HG03066 (cell line): ENCODE results near the gene DYSF.

ENCODE experiments used
- ATAC-seq: cut with Tn5 transposase; IDR thresholded peaks from one replicate; pipeline ENCODE4 v1.9.1; 2021; ENCODE audit warnings: low read depth; ENCODE audit not compliant: unreplicated experiment

Gene DYSF

DNA sequence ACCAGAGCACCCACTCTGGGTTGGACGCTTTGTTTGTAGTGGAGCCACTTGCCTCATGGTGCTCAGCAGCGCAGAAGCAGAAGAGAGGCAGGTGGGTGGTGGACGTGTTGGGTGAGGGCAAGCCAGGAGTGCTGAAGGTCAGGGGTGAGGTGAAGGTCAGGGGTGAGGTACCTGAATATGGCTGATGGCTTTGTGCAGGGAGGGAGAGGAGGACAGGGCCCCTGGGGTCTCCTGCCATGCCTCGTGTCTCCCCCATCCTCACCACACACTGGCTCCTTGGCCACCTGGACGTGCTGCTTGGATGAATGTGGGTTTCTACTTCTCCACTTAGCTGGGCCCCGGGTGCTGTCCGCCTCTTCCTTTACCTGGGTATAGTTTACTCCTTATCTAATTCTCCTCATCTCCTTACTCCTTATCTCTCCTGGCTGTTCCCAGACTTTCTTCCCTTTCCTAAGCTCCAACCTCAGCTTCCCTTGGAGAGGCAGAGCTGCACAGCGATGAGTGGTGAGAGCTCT is 68.1 kb downstream of the DYSF start:
- no peak for ATAC-seq

DNA sequence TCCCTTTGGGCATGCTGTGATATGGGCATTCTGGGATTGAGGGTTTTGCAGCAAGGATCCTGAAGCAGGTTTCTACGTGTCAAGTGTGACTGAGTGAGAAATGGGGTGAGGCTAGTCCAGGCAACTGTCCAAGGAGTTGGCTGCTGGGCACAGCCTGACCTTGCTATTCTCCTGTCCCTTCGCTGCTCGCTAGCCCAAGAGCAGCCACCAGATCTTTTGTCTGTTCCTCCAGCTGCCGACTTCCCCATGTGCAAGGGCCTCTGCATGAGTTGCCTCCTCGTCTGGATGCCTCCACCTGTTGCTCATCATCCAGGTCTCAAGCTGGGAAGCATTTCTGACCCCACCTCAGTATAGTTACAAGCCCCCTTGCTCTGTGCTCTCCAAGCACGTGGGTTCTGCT is 71.1 kb downstream of the DYSF start:
- ATAC-seq = no peak

DNA sequence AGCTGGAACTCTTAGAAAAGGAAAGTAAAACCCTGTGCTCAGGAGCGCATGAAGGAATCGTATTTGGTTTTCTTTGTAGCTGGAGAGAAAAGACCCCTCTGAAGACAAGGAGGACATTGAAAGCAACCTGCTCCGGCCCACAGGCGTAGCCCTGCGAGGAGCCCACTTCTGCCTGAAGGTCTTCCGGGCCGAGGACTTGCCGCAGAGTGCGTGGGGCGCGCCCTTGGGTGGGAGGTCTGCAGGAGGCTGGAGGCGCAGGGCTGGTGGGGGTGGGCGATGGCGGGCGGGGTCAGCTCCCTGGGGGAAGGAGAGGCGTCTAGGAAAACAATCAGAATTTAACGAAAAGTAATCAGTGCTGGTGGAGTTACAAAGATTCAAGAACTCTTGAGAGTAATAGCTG is 72.8 kb downstream of the DYSF start:
- ATAC-seq = no peak

DNA sequence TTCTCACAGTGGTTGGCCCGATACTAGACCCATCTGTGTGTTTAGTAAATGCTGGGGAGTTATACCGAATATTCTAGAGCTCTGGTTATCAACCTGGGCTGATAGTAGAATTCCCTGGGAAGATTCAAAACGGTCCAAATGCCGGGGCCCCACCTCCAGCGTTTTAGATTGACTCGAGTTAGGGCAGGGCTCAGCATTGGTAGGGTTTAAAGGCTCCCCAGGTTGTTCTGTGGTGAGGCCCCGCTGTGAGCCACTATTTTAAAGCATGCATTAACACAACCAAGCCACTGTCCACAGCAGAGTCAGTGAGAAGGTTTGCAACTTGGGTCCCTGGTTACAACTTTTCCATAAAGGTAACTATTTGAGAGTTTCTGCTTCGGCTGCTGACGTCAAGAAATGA is 73.6 kb downstream of the DYSF start:
- no peak for ATAC-seq

DNA sequence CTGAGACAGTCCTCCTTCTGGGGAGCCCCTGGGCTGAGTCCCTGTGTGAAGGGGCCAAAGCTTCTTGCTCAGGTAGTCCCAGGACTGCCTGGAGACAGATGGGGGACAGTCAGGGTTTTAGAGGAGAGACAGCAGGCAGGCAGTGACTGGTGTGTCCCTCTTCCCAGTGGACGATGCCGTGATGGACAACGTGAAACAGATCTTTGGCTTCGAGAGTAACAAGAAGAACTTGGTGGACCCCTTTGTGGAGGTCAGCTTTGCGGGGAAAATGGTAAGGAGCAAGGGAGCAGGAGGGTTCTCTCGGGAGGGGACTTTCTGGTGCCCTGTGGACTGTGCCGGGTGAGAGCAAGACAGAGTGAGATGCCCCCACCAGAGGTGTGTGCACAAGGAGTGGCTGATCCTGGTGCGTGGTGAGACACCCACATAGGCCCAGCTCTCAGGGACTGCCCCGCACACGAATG is 74.8 kb downstream of the DYSF start:
- ATAC-seq = no peak

GRCh38 chr2:71528749-71529148 is 75.4 kb downstream of the DYSF start:
- ATAC-seq = no peak

DNA sequence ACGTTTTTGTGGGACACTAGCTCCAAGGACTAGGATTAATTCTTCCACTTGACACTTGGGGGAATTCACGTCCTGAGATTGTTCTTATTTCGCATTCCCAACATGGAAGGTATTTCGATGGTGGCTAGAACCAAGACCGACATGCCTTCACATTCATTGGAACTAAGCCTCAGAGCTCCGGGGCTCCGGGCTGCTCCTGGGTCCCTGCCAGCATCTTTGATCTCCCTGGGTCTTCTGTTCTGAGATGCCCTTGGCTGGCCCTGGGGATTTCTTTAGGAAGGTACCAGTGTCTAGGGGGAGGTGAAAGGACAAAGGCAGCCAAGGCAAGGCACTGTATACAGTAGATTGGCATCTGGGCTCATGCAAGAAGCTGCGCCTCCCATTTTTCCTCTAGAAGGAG is 76.8 kb downstream of the DYSF start:
- ATAC-seq = no peak

DNA sequence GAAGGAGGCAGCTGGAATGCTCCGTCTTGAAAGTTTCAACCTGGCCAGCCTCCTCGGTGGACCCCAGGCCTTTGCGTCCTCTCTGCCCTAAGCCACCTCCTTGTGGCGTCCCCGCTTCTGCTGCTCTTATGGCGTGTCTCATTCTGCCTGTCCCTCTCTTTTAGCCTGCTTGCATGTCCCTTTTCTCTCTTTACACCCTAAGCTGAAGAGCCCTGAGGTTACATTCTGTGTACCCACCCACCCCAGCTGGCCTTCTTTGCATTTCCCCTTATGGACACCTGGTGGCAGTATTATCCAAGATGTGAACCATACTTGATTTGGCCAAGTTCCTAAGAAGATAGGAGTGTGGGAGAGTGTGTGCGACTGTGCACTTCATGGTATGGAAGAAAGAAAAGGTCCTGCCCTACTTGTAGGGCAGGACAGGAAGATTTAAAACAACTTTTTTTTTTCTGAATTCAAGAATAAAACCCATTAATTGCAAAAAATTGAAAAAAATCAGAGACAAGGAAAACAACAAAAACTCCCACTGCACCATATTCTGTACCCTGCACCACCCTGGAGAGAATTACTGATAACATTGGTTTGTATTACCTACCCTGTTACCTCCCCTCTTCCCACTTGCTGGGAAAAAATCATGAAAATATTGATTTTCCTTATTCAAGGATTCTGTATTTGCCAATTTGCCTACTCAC is 77.4 kb downstream of the DYSF start:
- no peak for ATAC-seq

DNA sequence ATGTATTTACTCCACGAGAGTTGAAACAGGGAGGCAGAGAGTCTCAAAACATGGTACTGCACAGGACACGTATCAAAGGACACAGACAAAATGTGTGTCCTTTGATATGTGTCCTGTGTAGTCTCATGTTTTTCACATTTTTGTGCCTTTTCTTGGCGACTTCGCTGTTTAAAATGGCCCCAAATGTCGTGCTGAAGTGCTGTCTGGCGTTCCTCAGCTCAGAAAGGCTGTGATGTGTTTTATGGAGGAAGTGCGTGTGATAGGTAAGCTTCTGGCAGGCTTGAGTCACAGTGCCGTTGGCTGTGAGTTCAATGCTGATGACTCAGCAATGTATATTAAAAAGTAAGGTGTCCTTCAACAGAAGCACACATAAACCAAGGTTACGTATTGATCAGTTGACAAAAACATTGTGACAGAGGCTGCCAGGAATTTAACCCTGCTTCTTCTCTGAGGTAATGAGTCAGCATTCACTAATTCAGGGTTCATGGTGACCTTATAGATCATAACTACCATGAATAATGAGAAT is 78.2 kb downstream of the DYSF start:
- no peak for ATAC-seq

GRCh38 chr2:71532327-71532726 is 79.0 kb downstream of the DYSF start:
- ATAC-seq = no peak

DNA sequence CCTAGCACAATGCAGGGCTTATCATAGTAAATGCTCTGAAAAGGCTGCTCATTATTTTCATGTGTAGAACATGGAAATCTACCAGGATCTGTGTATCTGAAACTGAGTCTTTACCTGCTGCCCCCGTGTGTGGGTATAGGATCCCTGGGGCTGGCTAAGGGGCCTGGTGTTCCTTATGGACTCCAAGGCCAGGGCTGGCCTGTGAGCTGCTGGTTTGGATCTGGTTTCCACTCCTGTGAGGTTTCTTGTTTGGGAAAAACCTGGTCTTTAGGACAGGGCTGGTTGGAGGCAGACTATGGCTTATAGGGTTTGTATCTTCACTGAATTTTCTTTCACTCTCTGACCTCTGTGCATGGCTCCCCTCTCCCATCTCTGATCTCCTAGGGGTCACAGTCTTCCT is 80.8 kb downstream of the DYSF start:
- ATAC-seq = no peak

DNA sequence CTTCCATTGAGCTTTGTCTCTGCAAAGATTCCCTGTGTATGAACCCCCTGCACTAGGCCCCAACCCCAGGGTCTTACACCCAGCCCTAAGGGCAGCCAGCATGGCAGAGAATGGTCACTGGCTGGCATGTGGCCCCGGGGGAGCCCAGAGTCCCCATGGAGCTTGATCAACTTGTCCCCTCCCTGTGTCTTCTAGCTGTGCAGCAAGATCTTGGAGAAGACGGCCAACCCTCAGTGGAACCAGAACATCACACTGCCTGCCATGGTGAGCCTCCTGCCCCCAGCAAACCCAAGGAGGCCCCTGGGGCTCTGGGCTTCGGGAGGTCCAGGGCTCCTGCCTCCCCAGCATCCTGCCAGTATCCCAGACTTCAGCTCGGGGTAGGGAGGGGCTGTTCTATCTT is 81.5 kb downstream of the DYSF start:
- no peak for ATAC-seq

GRCh38 chr2:71535526-71535925 is 82.2 kb downstream of the DYSF start:
- ATAC-seq = no peak

DNA sequence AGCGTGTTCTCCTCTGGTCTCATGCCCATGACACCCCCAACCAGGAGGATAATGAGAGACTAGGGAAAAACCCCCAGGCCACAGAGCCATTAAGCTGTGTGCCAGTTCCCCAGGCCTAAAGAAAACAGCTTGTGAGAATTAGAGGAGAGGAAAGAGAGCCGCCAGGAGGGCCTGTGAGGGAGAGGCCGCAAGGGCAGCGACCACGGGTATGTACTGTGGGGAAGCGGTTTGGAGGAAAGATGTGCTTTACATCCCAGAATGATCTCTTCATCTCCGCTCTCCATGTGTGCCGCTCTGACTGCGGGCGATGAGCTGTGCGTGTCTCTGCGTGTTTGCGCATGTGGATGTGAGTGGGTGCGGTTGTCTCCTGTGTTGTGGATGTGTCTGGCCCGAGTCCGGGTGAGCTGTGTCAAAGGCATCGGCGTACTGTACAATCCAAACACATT is 82.9 kb downstream of the DYSF start:
- no peak for ATAC-seq

- ATAC-seq = no peak
These were observed 84.9 kb downstream of the DYSF start for GRCh38 chr2:71538241-71538640.

DNA sequence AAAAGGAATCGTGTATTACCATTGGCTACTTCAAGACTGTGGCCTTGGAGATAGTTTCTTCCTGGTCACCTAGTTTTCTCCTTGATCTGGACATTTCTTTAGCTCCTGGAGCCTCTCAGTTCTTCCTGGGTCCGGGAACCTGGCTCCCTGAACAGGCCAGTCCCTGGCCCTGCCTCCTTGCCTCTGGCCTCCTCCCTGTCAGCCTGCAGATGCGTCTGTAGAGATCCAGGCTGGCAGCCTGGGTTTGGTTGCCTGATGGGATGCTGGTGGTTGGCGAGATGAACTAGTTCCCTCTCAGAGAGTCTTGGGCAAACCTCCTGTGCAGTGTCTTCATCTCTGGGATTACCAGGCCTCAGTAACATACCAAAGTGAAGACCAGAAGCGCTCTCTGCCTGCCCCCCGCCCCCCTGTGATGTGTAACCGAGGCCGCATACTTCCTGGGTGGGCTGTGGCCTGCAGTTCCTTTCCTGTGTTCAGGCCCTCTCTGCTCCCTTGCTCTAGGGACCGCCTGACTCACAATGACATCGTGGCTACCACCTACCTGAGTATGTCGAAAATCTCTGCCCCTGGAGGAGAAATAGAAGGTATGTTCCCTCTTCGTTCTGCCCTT is 85.4 kb downstream of the DYSF start:
- no peak for ATAC-seq

DNA sequence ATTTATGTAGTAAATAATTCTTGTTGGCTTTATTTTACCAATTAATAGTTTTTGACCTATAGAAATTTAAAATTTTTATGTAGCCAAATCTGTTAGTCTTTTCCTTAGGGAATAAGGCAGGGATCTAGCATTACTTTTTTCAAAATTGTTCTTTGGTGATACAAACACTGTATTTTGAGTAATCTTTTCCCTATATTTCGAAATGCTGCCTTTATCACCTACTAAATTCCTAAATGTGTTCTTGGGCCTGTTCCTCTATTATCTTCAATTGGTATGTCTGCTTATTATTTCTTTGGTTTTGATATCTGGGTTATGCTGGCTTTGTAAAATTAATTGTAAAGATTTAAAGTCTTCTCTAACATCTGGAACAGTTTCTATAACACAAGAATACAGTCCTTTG is 87.5 kb downstream of the DYSF start:
- no peak for ATAC-seq

DNA sequence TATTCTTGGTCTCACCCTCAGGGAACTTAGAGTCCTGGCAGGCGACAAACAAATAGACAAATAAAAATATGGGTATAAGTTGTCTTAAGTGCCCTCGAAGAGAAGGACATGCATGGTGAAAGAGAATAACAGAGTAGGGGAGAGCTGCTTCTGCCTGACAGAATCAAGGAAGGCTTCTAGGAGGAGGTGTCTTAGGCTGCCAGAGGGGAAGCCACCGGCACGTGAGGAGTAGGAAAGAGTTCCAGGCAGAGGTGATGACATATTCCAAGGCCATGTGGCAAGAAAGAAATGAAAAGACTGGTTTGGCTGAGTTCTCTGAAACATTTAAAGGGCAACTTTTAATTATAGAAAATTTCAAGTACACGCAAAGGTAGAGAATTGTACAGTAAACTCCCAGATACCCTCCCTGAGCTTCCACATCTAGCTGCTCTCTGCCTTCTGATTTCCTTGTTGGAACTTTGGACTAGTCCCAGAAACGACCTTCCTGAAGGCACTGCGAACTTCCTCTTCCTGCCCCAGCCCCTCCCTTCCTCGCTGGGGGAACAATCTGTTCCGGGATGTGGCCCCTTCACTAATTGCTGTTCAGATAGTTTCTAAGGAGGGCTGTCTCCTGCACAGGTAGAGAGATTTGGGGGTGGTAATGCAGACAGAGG is 91.7 kb downstream of the DYSF start:
- no peak for ATAC-seq

GRCh38 chr2:71545572-71546274 is 92.4 kb downstream of the DYSF start:
- no peak for ATAC-seq

DNA sequence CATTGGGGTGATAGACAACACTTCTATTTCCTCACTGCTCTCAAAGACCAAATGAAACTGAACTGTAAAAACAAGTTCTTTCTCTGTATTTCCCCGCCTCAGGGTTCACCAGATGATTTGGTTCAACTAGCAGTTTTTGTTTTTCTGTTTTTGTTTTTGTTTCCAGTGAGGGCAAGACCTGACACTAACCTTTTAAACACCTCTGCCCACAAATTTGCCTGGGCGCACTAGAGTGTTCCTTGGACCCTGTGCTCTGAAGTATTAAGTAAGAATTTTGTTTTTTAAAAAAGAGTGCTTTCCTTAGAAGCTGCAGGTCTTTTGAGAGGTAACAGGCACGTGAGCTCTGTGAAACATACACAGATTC is 92.9 kb downstream of the DYSF start:
- no peak for ATAC-seq

DNA sequence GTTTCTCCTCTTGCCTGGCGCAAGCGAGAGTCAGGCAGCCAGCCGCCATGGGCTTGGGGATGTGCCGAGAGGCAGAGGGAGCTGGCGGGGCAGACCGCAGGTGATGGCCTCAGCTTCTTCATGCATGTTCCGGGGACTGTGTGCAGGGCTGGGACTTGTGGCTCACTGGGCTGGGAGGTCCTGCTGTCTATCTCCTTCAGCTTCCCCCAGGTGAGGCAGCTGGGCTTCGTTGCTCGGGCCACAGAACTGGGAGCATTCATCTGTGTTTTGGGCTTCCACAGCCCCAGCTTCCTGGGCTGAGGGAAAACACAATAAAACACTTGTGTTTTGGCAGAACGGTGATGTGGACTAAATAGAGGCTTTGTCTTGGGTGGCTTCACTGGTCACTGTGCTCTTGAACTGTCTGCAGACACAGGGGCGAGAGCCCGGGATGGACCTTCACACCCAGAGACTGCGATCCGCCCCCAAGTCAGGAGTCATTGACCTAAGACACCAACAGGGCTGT is 93.5 kb downstream of the DYSF start:
- no peak for ATAC-seq
